ENCODE results near the gene SND1.

Gene SND1

GRCh38 chr7:128022631-128023532 lies 370.9 kb downstream of the SND1 start:
- DNase-seq (ENCODE audit: low read depth): no peak
- H3K4me3 ChIP-seq (replicated peaks; ENCODE audit: low read depth, low read length): no peak overlapping the region
- no peak for TF ChIP-seq CTCF (IDR thresholded peaks at IDR 0.05; ENCODE audit: low read length, missing control alignments)

- no peak for DNase-seq (ENCODE audit: low read depth)
- H3K4me3 ChIP-seq (replicated peaks; ENCODE audit: low read depth, low read length): no peak overlapping the region
- TF ChIP-seq CTCF (IDR thresholded peaks at IDR 0.05; ENCODE audit: low read length, missing control alignments): no peak
Measured at GRCh38 chr7:128024151-128024550, 372.2 kb downstream of the SND1 start.

GRCh38 chr7:128025380-128025779 lies 373.4 kb downstream of the SND1 start:
- no peak for TF ChIP-seq CTCF (IDR thresholded peaks at IDR 0.05; ENCODE audit: low read length, missing control alignments)
- no peak for DNase-seq (ENCODE audit: low read depth)
- H3K4me3 ChIP-seq (replicated peaks; ENCODE audit: low read depth, low read length): no peak overlapping the region

GRCh38 chr7:128025819-128026218 lies 373.8 kb downstream of the SND1 start:
- DNase-seq (ENCODE audit: low read depth): no peak
- no peak overlapping the region for H3K4me3 ChIP-seq (replicated peaks; ENCODE audit: low read depth, low read length)
- TF ChIP-seq CTCF (IDR thresholded peaks at IDR 0.05; ENCODE audit: low read length, missing control alignments): no peak

GRCh38 chr7:128026551-128026950 lies 374.6 kb downstream of the SND1 start:
- H3K4me3 ChIP-seq (replicated peaks; ENCODE audit: low read depth, low read length): no peak overlapping the region
- DNase-seq (ENCODE audit: low read depth): no peak
- TF ChIP-seq CTCF (IDR thresholded peaks at IDR 0.05; ENCODE audit: low read length, missing control alignments): no peak

- no peak for TF ChIP-seq CTCF (IDR thresholded peaks at IDR 0.05; ENCODE audit: low read length, missing control alignments)
- no peak for DNase-seq (ENCODE audit: low read depth)
- no peak overlapping the region for H3K4me3 ChIP-seq (replicated peaks; ENCODE audit: low read depth, low read length)
Measured at GRCh38 chr7:128027485-128027980, 375.5 kb downstream of the SND1 start.
